Panc1 (cell line): ENCODE data around the gene SLC35A4.

Source experiments
- POLR2AphosphoS5 ChIP-seq: IDR thresholded peaks from 2 replicates; pipeline ENCODE4 v1.6.1; 2012; ENCODE audit warnings: mild to moderate bottlenecking, low read depth, low read length, moderate library complexity
- TF ChIP-seq, protein P1 (sequence below): fragments of 450-650 bp; IDR thresholded peaks from 2 replicates; pipeline ENCODE4 v1.5.1; 2017; ENCODE audit warnings: mild to moderate bottlenecking

GRCh38 chr5:140566665-140567064 is 2.0 kb downstream of the SLC35A4 start:
- TF ChIP-seq, protein P1, sequence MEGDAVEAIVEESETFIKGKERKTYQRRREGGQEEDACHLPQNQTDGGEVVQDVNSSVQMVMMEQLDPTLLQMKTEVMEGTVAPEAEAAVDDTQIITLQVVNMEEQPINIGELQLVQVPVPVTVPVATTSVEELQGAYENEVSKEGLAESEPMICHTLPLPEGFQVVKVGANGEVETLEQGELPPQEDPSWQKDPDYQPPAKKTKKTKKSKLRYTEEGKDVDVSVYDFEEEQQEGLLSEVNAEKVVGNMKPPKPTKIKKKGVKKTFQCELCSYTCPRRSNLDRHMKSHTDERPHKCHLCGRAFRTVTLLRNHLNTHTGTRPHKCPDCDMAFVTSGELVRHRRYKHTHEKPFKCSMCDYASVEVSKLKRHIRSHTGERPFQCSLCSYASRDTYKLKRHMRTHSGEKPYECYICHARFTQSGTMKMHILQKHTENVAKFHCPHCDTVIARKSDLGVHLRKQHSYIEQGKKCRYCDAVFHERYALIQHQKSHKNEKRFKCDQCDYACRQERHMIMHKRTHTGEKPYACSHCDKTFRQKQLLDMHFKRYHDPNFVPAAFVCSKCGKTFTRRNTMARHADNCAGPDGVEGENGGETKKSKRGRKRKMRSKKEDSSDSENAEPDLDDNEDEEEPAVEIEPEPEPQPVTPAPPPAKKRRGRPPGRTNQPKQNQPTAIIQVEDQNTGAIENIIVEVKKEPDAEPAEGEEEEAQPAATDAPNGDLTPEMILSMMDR = no peak
- TF ChIP-seq POLR2AphosphoS5 = no peak
